MCF 10A (cell line): Measurements from ENCODE around the gene WLS. TPM values are rescaled to one million over a fixed set of nuclear protein-coding genes. Genes with fewer than 3 reads are reported as not detected.

Experiments
- BruUV-seq: library from RNA; stranded (reverse); fragments of 400-500 nt; replicated peaks from 2 replicates; lab custom pipeline; 2021; lab: Mats Ljungman, UMichigan
- CTCF ChIA-PET: fragments of 300-600 bp; sonication (Branson Sonifier 250); formaldehyde crosslinking; extraction: SDS; loops from one replicate; lab custom pipeline; 2021; ENCODE audit warnings: antibody characterized with exemption, inconsistent platforms; lab: Yijun Ruan, JAX
- POLR2A ChIA-PET: fragments of 300-600, 350-650 bp; sonication (Branson Sonifier 250); formaldehyde crosslinking; extraction: SDS; loops from one replicate; lab custom pipeline; 2020; ENCODE audit warnings: antibody characterized with exemption, inconsistent platforms; lab: Yijun Ruan, JAX
- DNase-seq: peaks from one replicate; pipeline ENCODE4 v3.0.0-alpha.2; 2018; ENCODE audit not compliant: unreplicated experiment
- H3K27ac Mint-ChIP-seq: one replicate; pipeline ENCODE4 v1.8.0; 2022; ENCODE audit warnings: mild to moderate bottlenecking, low read depth, mixed read lengths; ENCODE audit not compliant: unreplicated experiment
- H3K27me3 Mint-ChIP-seq: one replicate; pipeline ENCODE4 v1.8.0; 2022; ENCODE audit warnings: mixed read lengths; ENCODE audit not compliant: insufficient read depth, unreplicated experiment
- H3K36me3 Mint-ChIP-seq: one replicate; pipeline ENCODE4 v1.8.0; 2022; ENCODE audit warnings: mild to moderate bottlenecking, moderate library complexity, mixed read lengths; ENCODE audit not compliant: insufficient read depth, unreplicated experiment
- H3K4me1 Mint-ChIP-seq: one replicate; pipeline ENCODE4 v1.8.0; 2022; ENCODE audit warnings: mixed read lengths; ENCODE audit not compliant: insufficient read depth, unreplicated experiment
- H3K4me3 Mint-ChIP-seq: one replicate; pipeline ENCODE4 v1.8.0; 2022; ENCODE audit warnings: mild to moderate bottlenecking, moderate library complexity, mixed read lengths; ENCODE audit not compliant: unreplicated experiment
- H3K9me3 Mint-ChIP-seq: one replicate; pipeline ENCODE4 v1.8.0; 2022; ENCODE audit warnings: mixed read lengths; ENCODE audit not compliant: unreplicated experiment
- CTCF ChIP-seq: fragments of 200-600 bp; IDR thresholded peaks from one replicate; pipeline ENCODE4 v1.8.0; 2022; ENCODE audit warnings: antibody characterized with exemption, mild to moderate bottlenecking; ENCODE audit not compliant: unreplicated experiment
- intact Hi-C: fragments of 100-400 bp; cut with micrococcal nuclease; formaldehyde crosslinking; loops from 2 replicates; pipeline ENCODE4 v1.14.1; 2022
- total RNA-seq: library from RNA; stranded (reverse); gene quantifications from 2 replicates; pipeline ENCODE4 v1.2.3, GENCODE V29; 2022

Gene WLS
- total RNA-seq, 1 experiment from 2014 or later, result 37.8 TPM

- H3K9me3 Mint-ChIP-seq, result no peaks in the 10 kb centered on the region
- DNase-seq, result peak; percentile 65
- H3K4me1 Mint-ChIP-seq, result peaks cover 42% of the 10 kb centered on the region
- POLR2A ChIA-PET, result interaction anchor here (0.8 to 3.4 kb wide), 4 partner anchors 9 to 60 kb away, joined by 3 to 15 read pairs (median 3); no protein-coding TSS in a partner anchor
- H3K27me3 Mint-ChIP-seq, result no peaks in the 10 kb centered on the region
- CTCF ChIA-PET, result no interaction called here
- intact Hi-C loops, result no loop called here
- H3K4me3 Mint-ChIP-seq, result no peak overlapping the region
- BruUV-seq, result no TSS peak
- TF ChIP-seq CTCF, result no peak
- H3K36me3 Mint-ChIP-seq, result peaks cover 7% of the 10 kb centered on the region
- no peak overlapping the region for H3K27ac Mint-ChIP-seq
These were observed 6.5 kb downstream of the WLS start for GRCh38 chr1:68225781-68226180.

GRCh38 chr1:68223687-68224086 is 8.6 kb downstream of the WLS start:
- peak overlapping the region; percentile 5 for H3K27ac Mint-ChIP-seq
- H3K36me3 Mint-ChIP-seq, result peaks cover 7% of the 10 kb centered on the region
- no peaks in the 10 kb centered on the region for H3K9me3 Mint-ChIP-seq
- H3K27me3 Mint-ChIP-seq, result no peaks in the 10 kb centered on the region
- POLR2A ChIA-PET, result interaction anchor here (0.8 to 3.4 kb wide), 2 partner anchors 9 to 27 kb away, joined by 4 to 15 read pairs; no protein-coding TSS in a partner anchor
- BruUV-seq, result no TSS peak
- intact Hi-C loops, result no loop called here
- no peak for TF ChIP-seq CTCF
- H3K4me3 Mint-ChIP-seq, result no peak overlapping the region
- CTCF ChIA-PET, result no interaction called here
- no peak for DNase-seq
- peaks cover 26% of the 10 kb centered on the region for H3K4me1 Mint-ChIP-seq

- H3K27me3 Mint-ChIP-seq, result no peaks in the 10 kb centered on the region
- intact Hi-C loops, result no loop called here
- H3K27ac Mint-ChIP-seq, result peak overlapping the region; percentile 83
- CTCF ChIA-PET, result interaction anchor here (0.5 to 1.2 kb wide), 6 partner anchors 25 to 462 kb away, joined by 3 to 5 read pairs (median 4); no protein-coding TSS in a partner anchor
- BruUV-seq, result no TSS peak
- peak; percentile 22 for DNase-seq
- peak overlapping the region; percentile 45 for H3K4me3 Mint-ChIP-seq
- H3K4me1 Mint-ChIP-seq, result peaks cover 32% of the 10 kb centered on the region
- peaks cover 7% of the 10 kb centered on the region for H3K36me3 Mint-ChIP-seq
- TF ChIP-seq CTCF, result no peak
- H3K9me3 Mint-ChIP-seq, result no peaks in the 10 kb centered on the region
- POLR2A ChIA-PET, result interaction anchor here (0.8 to 3.3 kb wide), 8 partner anchors 8 to 371 kb away, joined by 3 to 70 read pairs (median 4); partner anchors contain the start of gene WLS
These were observed 10.3 kb downstream of the WLS start for GRCh38 chr1:68221980-68222373.

GRCh38 chr1:68221001-68221979 is 11.0 kb downstream of the WLS start:
- no TSS peak for BruUV-seq
- Mint-ChIP-seq H3K36me3 (peaks cover under 1% of the 10 kb centered on the region), H3K27ac (peak overlapping the region; percentile 83), H3K27me3 (no peaks in the 10 kb centered on the region), H3K4me3 (peak overlapping the region; percentile 45), H3K4me1 (peaks cover 32% of the 10 kb centered on the region), H3K9me3 (no peaks in the 10 kb centered on the region)
- ChIA-PET CTCF (interaction anchor here (0.7 to 1.2 kb wide), 7 partner anchors 25 to 456 kb away, joined by 3 to 8 read pairs (median 3); no protein-coding TSS in a partner anchor), POLR2A (interaction anchor here (0.7 to 3.3 kb wide), 10 partner anchors 10 to 586 kb away, joined by 3 to 70 read pairs (median 4); partner anchors contain the start of gene WLS)
- DNase-seq, result peak; percentile 13
- intact Hi-C loops, result no loop called here
- TF ChIP-seq CTCF, result no peak
